ENCODE results near the gene SLC7A4.
A peak's percentile ranks its signal among the peaks of the same experiment; 100 is the strongest.
"Not testable (repeated sequence)": the region's sequence is repeated elsewhere in the genome, so short reads cannot be mapped to it uniquely, and the experiment has no call there.

The SLC7A4 gene

DNA sequence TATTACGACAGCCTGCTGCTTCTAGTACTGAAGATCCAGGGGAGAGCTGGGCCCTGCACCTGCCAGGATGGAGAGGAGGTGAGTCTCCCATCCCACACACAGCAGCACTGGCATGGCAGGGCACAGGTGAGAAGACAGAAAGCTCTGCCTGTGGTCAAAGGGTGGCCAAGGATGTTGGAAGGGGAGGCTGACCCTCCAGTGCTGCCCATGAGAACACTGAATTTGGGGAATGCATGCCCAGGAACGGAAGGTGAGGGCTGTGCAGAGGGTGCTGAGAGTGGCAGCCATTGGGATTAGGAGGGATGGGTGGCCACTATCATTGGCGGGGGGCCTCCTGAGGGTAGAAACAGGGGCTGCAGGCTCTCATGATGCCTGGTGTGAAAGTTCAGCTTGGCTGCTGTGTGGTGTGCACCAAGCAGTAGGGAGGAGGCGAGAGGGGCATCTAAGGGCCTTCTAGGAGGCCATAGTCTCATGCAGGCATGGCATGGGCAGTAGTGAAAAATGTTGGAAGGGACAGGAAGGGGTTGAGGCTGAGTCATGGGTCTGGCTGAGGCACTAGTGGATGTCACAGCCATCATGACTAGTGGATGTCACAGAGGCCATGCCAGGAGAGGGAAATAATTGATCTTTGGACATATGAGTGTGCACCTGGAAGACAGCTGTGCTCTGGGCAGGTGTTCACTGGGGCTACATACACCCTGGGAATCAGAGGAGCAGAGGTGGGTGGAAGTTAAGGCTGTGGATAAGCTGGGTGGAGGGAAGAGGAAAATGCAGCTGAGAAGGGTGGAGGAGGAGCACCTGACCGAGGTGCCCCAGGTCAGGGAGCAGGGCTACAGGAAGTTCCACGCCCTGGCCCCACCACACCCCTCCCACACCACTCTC lies 10.9 kb upstream of the SLC7A4 start:
- no peak for DNase-seq (ENCODE audit: low read depth)

DNA sequence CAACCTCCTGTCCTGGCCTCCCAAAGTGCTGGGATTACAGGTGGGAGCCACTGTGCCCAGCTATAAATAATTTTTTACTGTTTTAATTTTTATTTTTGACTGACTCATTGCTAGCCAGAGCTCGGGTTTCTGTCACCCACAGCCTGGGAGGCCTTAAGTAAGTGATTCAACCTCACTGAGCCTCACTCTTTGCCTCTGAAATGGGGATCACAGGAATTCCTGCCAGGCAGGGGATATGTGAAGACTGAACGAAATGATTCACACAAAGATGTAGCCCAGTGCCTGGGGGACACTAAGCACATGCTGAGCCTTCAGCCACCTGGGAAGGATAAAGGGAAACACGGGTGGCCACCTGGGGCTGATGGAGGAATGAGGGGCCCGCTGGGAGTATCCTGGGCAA lies 9.6 kb upstream of the SLC7A4 start:
- DNase-seq (ENCODE audit: low read depth), result peak; percentile 56

DNA sequence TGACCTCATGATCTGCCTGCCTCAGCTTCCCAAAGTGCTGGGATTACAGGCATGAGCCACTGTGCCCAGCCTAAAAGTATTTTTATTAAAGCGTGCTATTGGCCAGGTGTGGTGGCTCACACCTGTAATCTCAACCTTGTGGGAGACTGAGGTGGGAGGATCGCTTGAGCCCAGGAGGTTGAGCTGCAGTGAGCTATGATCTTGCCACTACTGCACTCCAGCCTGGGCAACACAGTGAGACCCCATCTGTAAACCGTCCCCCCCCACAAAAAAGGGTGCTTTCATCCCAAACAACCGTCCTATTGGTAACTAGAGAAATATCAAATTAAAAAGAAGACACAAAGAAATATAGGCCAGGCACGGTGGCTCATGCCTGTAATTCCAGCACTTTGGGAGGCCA lies 6.8 kb upstream of the SLC7A4 start:
- not testable (repeated sequence) for DNase-seq (ENCODE audit: low read depth)

DNA sequence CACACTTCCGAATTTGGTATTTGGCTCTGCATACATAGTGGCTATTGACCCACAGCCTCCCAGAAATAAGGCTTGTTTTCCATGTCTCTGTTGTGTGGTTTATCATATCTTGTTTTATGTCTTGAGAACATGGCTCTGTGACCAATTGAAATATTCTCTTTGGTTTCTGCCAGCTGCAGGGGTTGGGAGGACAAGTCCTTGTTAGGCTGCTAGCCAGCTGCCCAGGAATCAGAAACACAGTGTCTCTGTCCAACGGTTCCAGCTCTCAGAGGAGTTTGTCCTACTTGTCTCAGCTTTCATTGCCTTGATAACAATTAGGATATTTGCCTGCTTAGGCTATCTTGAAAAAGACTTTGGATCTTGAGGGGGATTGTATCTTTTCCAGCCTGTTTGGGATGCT lies 6.0 kb upstream of the SLC7A4 start:
- DNase-seq (ENCODE audit: low read depth), result no peak

DNA sequence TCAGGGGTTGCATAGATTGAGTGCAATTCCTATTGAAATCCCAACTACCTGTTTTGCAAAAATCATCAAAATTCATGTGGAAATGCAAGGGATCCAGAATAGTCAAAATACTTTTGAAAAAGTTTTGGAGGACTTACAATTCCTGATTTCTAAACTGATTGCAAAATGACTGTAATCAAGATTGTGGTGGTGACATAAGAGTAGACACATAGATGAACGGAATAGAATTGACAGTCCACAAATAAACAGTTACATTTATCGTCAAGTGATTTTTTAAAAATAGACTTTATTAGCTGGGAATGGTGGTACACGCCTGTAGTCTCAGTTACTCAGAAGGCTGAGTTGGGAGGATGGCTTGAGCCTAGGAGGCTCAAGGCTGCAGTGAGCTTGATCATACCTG lies 2.6 kb upstream of the SLC7A4 start:
- DNase-seq (ENCODE audit: low read depth), result no peak

DNA sequence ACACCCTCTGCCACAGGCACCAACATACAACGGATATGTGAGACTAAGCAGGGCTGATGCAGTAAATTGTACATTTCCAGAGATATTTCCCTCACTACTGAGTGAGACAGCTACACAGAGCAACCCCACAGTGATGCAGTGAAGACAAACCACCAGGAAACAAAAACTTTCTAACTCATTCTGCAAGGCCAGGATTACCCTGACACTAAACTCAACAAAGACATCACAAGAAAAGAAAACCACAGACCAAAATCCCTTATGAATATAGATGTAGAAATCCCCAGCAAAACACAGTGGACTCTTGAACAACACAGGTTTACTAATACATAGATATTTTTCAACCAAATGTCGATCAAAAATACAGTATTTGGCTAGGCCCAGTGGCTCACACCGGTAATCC lies 1.5 kb upstream of the SLC7A4 start:
- no peak for DNase-seq (ENCODE audit: low read depth)

DNA sequence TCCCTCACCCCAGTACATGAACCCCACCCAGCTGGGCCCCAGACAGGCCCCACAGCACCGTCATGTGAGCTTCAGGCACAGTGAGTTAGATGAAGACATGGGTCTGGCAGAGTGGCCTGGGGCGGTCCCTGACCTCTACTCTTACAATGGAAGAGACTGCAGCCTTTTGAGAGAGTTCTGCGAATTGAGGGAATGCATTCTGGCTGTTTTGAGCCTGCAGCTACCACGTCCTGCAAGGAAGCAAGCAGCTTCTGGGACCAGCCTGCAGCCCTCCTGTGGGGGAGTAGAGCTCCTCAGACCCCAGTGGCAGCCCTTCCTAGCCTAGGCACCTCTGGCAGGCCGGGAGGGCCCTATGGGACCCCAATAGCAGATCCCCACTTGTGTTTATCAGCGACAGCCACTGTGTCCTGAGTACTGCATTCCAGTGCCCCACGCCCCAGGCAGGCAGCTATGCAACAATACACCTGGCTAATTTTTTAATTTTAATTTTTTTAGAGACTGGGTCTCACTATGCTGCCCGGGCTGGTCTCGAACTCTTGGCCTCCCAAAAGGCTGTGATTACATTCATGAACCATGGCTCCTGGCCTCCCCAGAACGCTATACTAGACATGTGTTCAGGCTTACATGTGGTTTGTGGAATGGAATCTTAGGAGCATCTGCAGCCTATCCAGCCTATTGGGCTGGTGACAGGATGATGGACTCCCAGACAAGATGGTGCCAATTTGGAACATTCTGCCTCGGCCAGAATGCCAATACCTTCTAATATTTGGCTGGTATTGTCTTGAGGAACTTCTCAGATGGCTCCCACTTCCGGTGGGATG lies 717 bp upstream of the SLC7A4 start:
- DNase-seq (ENCODE audit: low read depth), result no peak

DNA sequence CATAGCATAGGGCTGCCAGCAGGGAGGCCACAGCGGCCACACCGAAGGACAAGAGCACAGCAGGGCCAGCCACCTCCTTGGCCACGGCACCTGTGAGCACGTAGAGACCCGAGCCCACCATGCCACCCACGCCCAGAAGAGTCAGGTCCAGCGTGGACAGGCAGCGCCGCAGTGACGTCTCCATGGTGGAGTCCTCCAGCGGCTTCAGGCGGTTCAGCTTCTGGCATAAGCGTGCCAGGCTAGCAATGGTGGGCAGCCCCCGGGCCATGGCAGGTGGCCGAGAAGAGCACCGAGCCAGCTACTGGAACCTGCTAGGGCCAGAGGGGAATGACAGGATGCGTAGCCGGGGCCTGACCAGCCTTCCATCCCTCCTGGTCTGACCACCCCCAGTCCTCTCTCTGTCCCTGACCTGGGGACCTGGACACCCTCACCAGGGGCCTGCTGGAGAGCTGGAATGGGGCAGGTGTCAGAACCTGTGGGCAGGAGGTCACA lies 770 bp downstream of the SLC7A4 start:
- DNase-seq (ENCODE audit: low read depth), result no peak

DNA sequence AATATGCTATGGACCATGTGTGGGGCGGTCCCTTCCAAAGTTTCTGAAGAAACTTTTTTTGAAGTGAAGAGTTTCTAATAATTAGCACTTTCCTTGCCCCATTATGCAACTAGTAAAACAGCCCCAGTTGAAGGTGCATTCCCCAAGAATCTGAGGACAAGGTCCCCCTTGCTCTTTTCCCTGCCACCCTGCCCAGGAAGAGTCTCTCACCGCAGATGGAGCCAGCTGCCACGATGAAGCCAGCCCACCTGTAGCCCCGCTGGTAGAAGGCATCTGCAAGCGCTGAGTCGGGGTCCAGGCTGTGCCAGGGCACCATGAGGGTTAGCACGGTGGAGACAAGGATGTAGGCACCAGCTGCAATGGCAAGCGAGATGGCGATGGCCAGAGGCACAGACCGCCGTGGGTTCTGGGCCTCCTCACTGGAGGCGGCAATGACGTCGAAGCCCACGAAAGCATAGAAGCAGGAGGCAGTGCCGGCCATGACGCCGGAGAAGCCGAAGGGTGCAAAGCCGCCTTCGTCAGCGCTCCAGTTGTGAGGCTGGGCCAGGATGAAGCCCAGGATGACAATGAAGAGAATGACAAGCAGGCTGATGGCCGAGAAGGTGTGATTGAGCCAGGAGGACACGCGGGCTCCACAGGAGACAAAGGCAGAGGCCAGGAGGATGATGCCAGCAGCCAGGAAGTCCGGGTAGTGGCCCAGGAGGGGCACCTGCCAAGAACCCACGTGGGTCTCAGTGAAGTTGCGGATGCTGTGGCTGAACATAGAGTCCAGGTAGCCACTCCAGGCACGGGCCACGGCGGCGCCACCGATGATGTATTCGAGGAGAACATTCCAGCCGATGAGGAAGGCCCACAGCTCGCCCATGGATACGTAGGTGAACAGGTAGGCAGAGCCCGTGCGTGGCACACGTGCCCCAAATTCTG lies 1.5 kb downstream of the SLC7A4 start:
- no peak for DNase-seq (ENCODE audit: low read depth)

DNA sequence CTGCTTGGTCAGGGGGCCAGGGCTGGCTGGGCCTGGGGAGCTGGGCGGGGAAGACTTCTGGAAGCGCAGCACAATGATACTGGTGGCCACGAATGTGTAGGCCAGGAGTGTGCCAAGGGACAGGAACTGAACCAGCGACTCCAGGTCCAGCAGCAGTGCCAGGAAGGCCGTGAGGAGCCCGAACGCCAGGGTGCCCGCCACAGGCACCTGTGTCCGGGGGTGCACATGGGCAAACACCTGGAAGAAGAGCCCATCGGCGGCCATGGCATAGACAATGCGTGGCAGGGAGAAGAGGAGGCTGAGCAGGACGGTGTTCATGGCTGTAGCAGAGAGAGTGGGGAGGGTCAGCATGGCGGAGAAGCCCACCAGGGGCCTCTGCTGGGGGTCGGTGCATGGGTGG lies 2.3 kb downstream of the SLC7A4 start:
- no peak for DNase-seq (ENCODE audit: low read depth)

DNA sequence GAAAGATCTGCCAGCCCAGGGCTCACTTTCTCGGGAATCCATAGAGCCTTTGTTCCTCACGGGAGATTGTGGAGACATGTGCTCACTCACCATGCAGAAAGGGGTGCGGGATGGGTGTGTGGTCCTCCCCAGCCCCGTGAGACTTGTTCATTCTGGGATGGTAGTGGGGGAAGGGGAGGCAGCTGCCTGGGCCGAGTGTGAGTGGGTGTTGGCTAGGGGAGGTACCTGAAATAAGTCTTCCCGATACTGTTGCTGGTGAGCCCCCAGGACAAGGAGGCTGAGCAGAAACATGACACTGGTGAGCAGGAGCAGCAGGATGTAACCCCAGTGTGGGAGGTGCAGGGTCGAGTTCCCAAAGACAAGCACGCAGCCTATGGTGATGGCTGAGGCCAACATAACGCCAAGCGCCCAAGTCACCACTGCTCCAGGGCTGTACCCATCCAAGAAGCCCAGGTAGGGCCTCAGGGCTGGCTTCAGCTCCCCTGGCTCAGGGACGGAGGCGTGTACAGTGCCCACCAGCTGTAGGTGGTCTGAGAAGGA lies 2.8 kb downstream of the SLC7A4 start:
- no peak for DNase-seq (ENCODE audit: low read depth)

DNA sequence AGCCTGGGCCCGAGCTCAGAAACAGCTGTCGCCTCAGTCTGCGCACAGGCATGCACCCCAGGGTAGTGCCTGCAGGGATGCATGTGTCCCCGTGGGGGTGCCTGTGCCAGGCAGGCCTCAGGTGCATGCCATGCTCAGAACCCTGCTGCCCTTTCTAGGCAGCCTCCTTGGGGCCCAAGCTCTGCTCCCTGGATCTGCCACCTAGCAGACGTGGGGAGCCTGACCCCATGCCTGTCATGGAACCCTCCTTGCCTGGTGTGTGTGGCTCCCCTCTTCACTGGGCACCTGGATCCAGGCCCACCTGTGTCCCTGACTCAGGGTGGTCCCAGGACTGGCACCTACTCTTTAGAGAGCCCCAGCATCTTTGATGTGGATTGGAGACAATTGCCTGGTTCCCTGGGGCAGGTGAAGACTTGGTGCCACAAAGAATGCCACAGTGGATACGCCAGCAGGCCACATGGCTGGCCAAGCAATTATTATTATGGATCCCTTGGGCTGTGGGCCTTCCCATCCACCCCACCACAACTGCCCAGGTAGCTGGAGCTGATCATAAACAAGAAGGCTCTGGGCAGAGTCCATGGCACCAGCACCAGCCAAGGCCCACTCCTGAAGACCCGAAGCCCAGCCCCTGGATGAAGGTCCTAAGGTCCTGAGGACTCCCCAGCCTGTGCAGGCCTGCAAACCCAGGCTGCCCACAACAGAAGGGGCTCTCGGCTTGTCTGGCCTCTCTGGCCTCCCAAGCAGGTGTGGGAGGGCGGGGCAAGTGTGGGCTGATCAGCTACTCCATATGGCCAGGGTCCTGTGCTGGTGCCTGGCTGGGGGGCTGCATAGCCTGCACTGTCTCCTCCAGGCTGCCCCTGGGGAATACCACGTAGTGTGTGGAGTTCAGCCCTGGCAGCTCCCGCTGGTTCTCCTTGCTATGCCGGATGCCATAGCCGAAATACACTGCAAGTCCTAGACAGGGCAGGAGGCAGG lies 3.8 kb downstream of the SLC7A4 start:
- no peak for DNase-seq (ENCODE audit: low read depth)

DNA sequence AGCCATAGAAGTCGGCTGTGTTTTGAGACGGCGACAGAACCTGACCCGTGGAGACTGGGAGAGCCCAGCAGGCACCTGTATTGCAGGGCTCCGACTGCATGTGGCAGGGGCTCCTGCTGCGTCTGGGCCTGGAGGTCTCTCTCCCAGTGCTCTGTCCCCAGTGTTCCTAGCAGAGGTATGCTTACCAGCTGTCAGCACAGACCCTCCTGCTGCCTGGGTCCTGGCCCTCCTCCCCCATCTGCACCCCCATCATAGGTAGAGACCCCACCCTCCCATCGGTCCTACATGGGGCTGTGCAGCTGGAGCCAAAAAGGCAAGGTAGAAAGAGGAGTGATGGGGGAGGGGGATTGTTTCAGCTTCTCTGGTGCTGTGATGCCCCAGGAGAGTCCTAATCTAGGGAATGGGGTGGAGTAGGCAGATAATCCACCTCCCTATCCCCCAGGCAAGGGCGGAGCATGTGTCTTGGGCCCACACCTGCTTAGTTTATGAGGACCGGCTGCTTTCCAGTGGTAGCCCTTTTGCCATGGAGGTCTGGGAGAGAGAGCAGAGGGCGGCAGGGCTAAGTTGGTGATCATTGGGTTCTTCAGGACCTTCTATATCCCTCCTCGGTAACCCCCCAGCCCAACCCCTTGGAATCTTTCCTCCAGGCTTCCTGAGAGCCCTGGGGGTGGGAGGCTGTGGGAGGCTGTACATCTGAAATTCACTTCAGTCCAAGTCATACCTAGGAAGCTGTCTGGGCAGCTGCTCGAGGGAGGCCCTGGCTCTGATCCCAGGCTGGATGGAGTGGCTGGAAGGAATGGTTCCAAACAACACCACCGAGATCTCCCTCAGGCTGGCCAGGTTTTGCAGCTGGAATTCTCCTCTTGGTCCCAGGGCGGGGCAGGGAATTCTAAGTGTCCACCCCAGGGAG lies 5.3 kb downstream of the SLC7A4 start:
- no peak for DNase-seq (ENCODE audit: low read depth)

DNA sequence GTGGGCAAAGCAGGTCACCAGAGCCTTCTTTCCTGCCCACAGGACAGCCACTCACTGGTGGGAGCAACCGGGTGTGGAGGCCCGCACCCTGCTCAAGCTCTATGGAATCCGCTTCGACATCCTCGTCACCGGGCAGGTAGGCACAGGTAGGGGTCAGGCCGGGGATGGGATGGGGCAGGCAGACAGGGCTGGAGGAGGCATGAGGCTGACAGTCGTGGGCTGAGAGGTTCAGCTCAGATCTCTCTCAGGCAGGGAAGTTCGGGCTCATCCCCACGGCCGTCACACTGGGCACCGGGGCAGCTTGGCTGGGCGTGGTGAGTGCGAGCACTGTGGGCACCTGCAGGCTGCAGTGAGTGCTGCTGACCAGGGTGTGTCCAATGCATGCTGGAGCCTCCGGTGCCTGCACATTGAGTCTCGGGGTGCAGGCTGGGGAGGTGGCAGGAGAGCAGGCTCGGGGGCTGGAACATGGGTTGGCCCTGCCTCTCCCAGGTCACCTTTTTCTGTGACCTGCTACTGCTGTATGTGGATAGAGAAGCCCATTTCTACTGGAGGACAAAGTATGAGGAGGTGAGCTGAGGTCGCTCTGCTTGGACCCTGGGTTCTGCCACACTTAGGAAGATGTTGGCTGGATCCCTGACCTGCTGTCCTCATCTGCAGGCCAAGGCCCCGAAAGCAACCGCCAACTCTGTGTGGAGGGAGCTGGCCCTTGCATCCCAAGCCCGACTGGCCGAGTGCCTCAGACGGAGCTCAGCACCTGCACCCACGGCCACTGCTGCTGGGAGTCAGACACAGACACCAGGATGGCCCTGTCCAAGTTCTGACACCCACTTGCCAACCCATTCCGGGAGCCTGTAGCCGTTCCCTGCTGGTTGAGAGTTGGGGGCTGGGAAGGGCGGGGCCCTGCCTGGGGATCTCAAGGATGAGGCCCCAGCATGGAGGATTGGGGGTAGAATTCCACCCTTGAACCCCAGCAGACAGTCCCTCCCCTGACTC lies 6.3 kb downstream of the SLC7A4 start:
- DNase-seq (ENCODE audit: low read depth), result no peak

DNA sequence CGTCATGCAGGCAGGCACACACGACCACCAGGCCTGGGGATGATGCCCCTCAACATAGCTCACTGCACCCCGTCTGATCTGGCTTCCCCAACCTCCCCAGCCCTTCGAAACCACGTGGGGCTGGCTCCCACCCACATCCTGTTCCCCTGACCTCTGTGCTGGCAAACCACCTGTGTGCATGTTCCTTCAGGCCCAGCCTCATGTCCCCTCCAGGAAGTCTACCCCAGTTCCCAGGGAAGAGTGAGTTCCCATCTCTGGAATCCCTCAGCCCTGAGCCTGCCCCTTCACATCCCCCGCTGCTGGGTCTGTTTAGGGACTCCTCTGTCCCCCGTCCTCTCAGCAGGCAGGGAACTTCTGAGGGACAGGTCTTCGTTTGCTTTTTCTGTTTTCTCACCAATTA lies 7.1 kb downstream of the SLC7A4 start:
- DNase-seq (ENCODE audit: low read depth), result no peak

DNA sequence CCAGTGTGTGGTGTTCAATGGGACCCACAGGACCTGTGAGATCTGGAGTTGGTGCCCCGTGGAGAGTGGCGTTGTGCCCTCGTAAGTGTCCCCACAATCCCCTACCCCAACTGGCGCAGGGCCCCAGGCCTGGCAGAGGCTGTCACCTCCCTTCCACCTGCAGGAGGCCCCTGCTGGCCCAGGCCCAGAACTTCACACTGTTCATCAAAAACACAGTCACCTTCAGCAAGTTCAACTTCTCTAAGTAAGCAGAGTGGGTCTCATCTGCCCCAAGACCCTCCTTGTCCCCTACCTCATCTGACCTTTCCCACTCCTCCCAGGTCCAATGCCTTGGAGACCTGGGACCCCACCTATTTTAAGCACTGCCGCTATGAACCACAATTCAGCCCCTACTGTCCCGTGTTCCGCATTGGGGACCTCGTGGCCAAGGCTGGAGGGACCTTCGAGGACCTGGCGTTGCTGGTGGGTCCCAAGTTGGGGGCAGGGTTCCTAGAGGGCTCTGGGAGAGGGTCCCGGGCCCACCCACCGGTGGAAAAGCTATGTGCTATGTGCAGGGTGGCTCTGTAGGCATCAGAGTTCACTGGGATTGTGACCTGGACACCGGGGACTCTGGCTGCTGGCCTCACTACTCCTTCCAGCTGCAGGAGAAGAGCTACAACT lies 9.3 kb downstream of the SLC7A4 start:
- no peak for DNase-seq (ENCODE audit: low read depth)

DNA sequence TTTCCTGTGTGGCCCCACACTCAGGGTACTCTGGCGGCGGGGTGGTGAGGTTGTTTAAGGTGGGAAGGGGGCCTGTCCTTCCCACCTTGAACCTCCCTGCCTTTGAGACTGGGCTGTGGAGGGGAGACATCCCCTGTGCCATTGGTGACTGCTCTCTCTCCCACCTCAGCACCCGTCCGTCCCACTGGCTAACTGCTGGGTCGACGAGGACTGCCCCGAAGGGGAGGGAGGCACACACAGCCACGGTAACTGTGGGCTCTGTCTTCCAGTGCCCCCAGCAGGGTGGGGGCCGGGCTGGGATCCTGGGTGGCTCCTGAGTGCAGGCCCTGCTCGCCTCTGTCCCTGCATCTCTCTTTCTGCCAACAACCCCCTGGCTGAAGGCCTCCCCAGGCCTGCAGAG lies 9.9 kb downstream of the SLC7A4 start:
- no peak for DNase-seq (ENCODE audit: low read depth)

Measured in non-pigmented ciliary epithelial cell (primary cell).